ENCODE measurements around the gene DSCAM. TPM values are rescaled to one million over a fixed set of nuclear protein-coding genes. Genes with fewer than 3 reads are reported as not detected.

Gene DSCAM
- total and polyA plus RNA-seq, 10 donors = 0.02 to 2.7 (median 2.0) TPM

GRCh38 chr21:40165773-40166070, 681.2 kb downstream of the DSCAM start:
- H3K4me3 ChIP-seq = no peak overlapping the region
- WGBS, 5 donors = 82 to 91% (median 88%) methylated on average over 11 of the region's 11 CpGs
- DNase-seq = no peak
- intact Hi-C loops (cut with DNase I; ENCODE audit: low total_unique reads) = no loop called here
- TF ChIP-seq POLR2A (IDR thresholded peaks at IDR 0.05) (no peak), POLR2AphosphoS5 (IDR thresholded peaks at IDR 0.05) (no peak), CTCF (IDR thresholded peaks at IDR 0.05 in 8 of 11, conservative IDR thresholded peaks at IDR 0.05 in 3 of 11) (no peak)
- H3K27me3 ChIP-seq (replicated peaks in 1 of 7) = no peaks in the 10 kb centered on the region
- H3K27ac ChIP-seq = no peak overlapping the region
- peaks cover 0 to 15% (median 0%) of the 10 kb centered on the region in 8 donors for H3K9me3 ChIP-seq
- H3K36me3 ChIP-seq = no peaks in the 10 kb centered on the region
- no peaks in the 10 kb centered on the region for H3K4me1 ChIP-seq

DNA sequence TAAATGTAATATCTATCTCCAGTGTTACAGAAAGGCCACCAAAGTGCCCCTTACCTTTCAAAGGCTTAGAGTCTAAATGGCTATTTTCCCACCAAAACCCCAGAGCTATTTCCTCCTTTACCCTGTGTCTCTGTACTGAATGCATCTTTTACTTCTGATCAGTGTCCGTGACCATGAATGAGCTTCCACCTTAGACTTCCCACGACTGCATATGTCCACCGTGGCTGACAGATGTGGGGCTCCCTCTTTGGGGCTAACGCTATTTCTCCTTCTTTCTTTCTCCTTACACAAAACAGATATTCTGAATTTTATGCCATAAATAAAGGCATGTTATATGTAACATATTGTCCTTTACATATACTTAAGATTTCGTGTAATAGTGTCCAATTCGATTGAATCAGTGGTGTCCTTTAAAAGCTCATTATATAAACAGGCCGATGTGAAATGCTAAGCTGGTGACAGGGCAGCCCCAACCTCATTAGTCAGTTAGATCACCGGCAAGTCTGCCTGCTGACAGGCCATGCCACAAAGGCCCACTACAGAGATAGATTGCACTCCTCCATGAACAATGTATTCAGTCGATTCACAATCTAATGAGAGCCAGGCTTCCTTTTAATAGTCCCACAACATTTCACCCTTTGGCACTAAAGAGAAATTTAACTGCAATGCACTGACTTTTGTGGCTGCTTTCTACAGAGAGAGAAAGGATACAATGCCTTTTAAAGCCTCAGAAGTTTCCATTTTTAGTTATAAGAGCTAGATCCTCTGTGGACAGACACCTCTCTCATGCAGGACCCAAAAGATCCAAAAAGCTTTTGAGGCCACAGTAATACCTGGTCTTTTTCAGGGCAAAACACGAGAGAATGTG, 681.8 kb downstream of the DSCAM start:
- DNase-seq = no peak
- H3K4me1 ChIP-seq = no peaks in the 10 kb centered on the region
- peaks cover 0 to 15% (median 0%) of the 10 kb centered on the region in 8 donors for H3K9me3 ChIP-seq
- intact Hi-C loops (cut with DNase I; ENCODE audit: low total_unique reads) = no loop called here
- no peaks in the 10 kb centered on the region for H3K36me3 ChIP-seq
- 72 to 80% (median 78%) methylated on average over 10 of the region's 10 CpGs for WGBS, 5 donors
- TF ChIP-seq POLR2AphosphoS5 (IDR thresholded peaks at IDR 0.05) (no peak), CTCF (IDR thresholded peaks at IDR 0.05 in 8 of 11, conservative IDR thresholded peaks at IDR 0.05 in 3 of 11) (no peak), POLR2A (IDR thresholded peaks at IDR 0.05) (no peak)
- H3K4me3 ChIP-seq = no peak overlapping the region
- no peaks in the 10 kb centered on the region for H3K27me3 ChIP-seq (replicated peaks in 1 of 7)
- H3K27ac ChIP-seq = no peak overlapping the region

DNA sequence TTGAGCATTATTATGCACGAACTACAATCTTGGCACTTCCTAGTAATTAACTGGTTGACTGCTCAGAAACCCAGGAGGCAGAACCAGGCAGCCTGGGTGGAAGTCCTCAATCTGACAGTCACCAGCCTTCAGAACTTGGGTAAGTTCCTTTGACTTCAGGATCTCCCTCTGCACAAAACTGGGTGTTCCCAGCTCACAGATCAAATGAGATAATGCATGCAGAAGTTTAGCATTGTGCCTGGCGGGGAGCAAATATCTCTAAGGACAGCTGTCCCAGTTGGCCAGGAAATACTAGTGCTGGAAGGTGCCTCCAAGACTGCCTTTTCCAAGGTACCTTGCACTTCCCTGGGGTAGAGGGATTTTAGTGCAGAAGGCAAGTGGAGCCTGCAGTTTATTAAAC, 684.9 kb downstream of the DSCAM start:
- H3K4me1 ChIP-seq = no peaks in the 10 kb centered on the region
- H3K4me3 ChIP-seq = no peak overlapping the region
- intact Hi-C loops (cut with DNase I; ENCODE audit: low total_unique reads) = no loop called here
- no peak for DNase-seq
- H3K27ac ChIP-seq = no peak overlapping the region
- peaks cover 0 to 5% (median 0%) of the 10 kb centered on the region in 8 donors for H3K9me3 ChIP-seq
- no peak for TF ChIP-seq CTCF (IDR thresholded peaks at IDR 0.05 in 8 of 11, conservative IDR thresholded peaks at IDR 0.05 in 3 of 11)
- TF ChIP-seq POLR2A (IDR thresholded peaks at IDR 0.05) = no peak
- no peak for TF ChIP-seq POLR2AphosphoS5 (IDR thresholded peaks at IDR 0.05)
- H3K36me3 ChIP-seq = no peaks in the 10 kb centered on the region
- no peaks in the 10 kb centered on the region for H3K27me3 ChIP-seq (replicated peaks in 1 of 7)
- WGBS, 5 donors = 54 to 75% (median 70%) methylated on average over 2 of the region's 2 CpGs

- Histone ChIP-seq H3K27me3 (replicated peaks in 1 of 7) (no peaks in the 10 kb centered on the region), H3K36me3 (no peaks in the 10 kb centered on the region), H3K27ac (no peak overlapping the region), H3K4me3 (no peak overlapping the region), H3K4me1 (no peaks in the 10 kb centered on the region), H3K9me3 (no peaks in the 10 kb centered on the region)
- DNase-seq = no peak
- intact Hi-C loops (cut with DNase I; ENCODE audit: low total_unique reads) = no loop called here
- WGBS, 5 donors = 73 to 84% (median 81%) methylated on average over 5 of the region's 5 CpGs
- no peak for TF ChIP-seq POLR2A (IDR thresholded peaks at IDR 0.05)
- TF ChIP-seq CTCF (IDR thresholded peaks at IDR 0.05 in 8 of 11, conservative IDR thresholded peaks at IDR 0.05 in 3 of 11) = no peak
- no peak for TF ChIP-seq POLR2AphosphoS5 (IDR thresholded peaks at IDR 0.05)
These were observed 686.0 kb downstream of the DSCAM start for GRCh38 chr21:40160911-40161310.

Data from spleen (tissue), 11 donors.